ENCODE measurements around the gene REXO1. TPM values are rescaled to one million over a fixed set of nuclear protein-coding genes. Genes with fewer than 3 reads are reported as not detected.
"Not testable (repeated sequence)": the region's sequence is repeated elsewhere in the genome, so short reads cannot be mapped to it uniquely, and the experiment has no call there.

The REXO1 gene
- 19.1 TPM for total RNA-seq

- DNase-seq (ENCODE audit: low read depth in 2 of 3, low spot score in 2 of 3), result peak; percentile 96 to 99 (median 97)
Observed at GRCh38 chr19:1848399-1849131, at the start of gene REXO1. Gene REXO1, minus strand, starts transcription at chr19:1848483. Its CDS starts 125 bp downstream, at chr19:1848358.

DNA sequence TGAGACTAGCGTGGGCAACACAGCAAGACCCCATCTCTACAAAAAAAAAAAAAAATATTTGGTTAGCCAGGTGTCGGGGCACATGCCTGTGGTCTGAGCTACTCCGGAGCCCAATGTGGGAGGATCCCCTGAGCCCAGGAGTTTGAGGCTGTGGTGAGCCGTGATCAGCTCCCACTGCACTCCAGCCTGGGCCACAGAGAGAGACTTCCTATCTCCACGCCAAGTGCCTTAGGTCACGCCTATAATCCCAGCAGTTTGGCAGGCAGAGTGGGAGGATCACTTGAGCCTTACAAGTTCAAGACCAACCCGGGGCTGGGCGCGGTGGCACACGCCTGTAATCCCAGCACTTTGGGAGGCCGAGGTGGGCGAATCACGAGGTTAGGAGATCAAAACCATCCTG is 48.2 kb upstream of the REXO1 start:
- no peak for DNase-seq (ENCODE audit: low read depth in 2 of 3, low spot score in 2 of 3)

- no peak for DNase-seq (ENCODE audit: low read depth in 2 of 3, low spot score in 2 of 3)
Observed at GRCh38 chr19:1893791-1894190, 45.5 kb upstream of the REXO1 start.

DNA sequence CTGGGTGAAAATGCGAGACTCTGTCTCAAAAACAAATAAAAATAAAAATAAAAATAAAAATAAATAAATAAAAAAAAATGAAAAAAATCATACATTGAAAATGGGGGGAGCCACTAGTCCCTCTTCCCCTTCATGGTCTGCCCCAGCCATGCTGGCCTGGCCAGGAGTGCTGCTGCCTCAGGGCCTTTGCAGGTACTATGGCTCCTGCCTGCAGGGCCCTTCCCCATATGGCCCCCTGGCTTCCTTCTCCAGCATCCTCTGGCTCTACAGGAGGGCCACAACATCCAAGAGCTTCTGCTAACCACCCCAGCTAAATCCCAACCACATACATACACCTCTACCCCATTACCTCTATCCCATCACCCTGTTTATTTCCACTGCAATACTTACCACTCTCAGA is 41.6 kb upstream of the REXO1 start:
- DNase-seq (ENCODE audit: low read depth in 2 of 3, low spot score in 2 of 3), result no peak

GRCh38 chr19:1888385-1888784 is 40.1 kb upstream of the REXO1 start:
- DNase-seq (ENCODE audit: low read depth in 2 of 3, low spot score in 2 of 3), result no peak

DNA sequence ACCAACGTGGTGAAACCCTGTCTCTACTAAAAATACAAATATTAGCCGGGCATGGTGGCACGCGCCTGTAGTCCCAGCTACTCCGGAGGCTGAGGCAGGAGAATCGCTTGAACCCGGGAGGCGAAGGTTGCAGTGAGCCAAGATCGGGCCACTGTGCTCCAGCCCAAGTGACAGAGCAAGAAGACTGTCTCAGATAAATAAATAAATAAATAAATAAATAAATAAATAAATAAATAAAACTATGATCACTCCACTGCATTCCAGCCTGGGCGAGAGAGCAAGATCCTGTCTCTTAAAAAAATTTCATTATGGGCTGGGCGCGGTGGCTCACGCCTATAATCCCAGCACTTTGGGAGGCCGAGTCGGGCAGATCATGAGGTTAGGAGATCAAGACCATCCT is 38.1 kb upstream of the REXO1 start:
- DNase-seq (ENCODE audit: low read depth in 2 of 3, low spot score in 2 of 3), result not testable (repeated sequence)

DNA sequence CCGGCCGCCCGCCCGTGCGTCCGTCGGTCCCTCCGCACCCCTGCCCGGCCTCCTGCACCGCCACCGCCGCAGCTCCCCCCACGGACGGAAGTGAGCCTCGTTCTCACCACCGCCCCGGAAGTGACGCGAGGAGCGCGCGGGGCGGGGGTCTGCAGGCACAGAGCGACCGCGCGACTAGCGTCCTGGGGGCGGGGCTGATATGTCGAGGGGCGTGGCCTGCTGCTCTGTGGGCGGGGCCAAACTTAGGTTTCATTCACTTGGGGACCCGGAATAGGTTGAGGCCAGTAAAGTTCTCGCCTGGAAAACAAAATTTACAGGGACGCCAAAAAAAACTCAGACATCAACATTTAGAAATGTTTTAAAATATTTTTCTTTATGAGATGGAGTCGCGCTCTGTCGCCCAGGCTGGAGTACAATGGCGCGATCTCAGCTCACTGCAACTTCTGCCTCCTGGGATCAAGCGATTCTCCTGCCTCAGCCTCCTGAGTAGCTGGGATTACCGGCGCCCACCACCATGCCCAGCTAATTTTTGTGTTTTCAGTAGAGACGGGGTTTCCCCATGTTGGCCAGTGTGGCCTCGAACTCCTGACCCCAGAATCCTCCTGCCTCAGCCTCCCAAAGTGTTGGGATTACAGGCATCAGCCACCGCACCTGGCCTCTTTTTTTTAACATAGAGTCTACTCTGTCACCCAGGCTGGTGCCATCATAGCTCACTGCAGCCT is 37.3 kb upstream of the REXO1 start, which contains the start of gene ABHD17A:
Gene ABHD17A, minus strand, starts transcription at position 99 of the 722 bp plus-strand sequence. CDS start 3,930 bp downstream, outside the sequence.
- peak; percentile 91 to 95 (median 94) for DNase-seq (ENCODE audit: low read depth in 2 of 3, low spot score in 2 of 3)

- DNase-seq (ENCODE audit: low read depth in 2 of 3, low spot score in 2 of 3), result no peak
Observed at GRCh38 chr19:1884719-1885334, 36.5 kb upstream of the REXO1 start.

GRCh38 chr19:1884291-1884718 is 36.0 kb upstream of the REXO1 start:
- DNase-seq (ENCODE audit: low read depth in 2 of 3, low spot score in 2 of 3), result no peak

DNA sequence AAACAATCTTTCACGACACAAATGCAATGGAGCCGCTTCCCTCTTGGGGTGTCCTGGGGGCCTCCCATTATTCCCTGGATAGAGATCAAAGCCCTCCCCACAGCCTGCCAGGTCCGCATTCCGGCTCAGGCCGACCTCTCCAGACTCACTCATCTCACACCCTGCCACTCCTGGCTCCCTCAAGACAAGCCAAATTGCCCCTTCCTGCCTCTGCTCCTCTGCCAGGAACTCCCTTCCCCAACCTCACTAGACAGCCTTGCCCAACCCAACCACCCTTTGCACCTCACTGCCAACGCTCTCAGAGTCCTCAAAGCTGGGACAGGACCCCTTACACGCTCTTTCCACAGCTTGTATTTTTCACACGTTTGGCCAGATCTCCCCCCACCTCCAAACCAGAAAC is 35.5 kb upstream of the REXO1 start:
- DNase-seq (ENCODE audit: low read depth in 2 of 3, low spot score in 2 of 3), result no peak

GRCh38 chr19:1882786-1883692 is 34.8 kb upstream of the REXO1 start:
- no peak for DNase-seq (ENCODE audit: low read depth in 2 of 3, low spot score in 2 of 3)

DNA sequence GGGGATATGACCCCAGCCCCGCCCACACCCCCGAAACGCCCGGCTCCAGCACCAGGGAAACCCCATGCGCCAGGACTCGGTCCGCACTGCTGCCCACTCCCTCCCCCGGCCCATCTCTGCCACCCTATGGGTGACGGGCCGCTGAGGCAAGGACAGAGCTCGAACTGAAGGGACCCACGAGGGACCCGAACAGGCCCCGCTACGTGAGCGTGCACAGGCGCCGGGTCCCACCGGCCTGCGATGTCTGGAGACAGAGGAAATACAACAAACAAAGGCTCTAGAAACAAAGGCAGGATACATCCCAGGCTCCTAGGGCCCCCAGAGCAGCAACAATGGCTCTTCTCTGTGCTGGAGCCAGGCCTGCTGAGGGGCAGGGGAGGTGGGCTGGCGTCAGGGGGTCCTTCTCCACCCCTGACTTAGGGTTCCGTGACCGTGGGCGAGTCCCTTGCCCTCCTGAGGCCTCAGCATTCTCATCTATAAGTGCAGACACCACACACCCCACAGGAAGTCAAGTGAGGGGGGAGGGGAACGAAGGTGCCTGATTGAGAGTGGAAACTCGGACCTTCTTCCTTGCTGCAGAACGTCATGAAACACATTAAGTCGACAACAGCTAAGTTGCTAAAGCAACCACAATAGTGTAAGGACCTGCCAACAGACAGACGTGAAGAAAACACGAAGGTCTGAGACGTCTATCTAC is 34.0 kb upstream of the REXO1 start:
- DNase-seq (ENCODE audit: low read depth in 2 of 3, low spot score in 2 of 3), result peak in 1 of 3 donors; percentile 64

DNA sequence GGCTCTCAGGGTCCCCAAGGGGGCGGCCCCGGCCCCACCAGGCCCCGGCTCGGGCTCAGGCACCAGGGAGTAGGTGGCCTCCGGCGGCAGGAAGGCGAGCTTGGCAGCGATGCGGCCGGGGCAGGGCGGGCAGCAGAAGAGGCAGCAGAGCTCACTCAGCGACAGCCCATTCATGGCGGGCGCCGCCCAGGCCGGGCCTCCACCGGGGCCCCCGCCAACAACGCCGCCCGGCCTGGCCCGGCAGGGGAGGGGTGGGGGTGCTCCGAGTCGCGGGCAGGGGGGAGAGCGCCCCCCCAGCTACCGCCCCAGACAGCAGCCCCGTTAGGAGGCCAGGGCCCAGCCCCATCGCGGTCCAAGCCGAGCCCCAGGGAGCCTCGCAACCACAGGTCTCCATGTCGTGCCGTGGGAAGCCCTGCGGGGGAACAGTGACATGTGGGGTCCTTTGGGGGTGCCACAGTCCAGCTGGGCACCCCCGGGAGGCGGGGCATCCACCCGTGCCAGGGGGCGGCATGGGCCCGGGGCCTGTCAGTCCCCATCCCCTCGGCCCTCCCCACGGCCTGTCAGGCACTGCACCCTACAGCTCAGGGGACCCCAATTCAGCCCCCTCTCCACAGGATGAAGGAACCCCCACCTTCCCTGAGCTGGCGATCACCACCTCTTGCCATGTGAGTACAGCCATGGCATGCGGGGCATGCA is 33.3 kb upstream of the REXO1 start:
- not testable (repeated sequence) for DNase-seq (ENCODE audit: low read depth in 2 of 3, low spot score in 2 of 3)

DNA sequence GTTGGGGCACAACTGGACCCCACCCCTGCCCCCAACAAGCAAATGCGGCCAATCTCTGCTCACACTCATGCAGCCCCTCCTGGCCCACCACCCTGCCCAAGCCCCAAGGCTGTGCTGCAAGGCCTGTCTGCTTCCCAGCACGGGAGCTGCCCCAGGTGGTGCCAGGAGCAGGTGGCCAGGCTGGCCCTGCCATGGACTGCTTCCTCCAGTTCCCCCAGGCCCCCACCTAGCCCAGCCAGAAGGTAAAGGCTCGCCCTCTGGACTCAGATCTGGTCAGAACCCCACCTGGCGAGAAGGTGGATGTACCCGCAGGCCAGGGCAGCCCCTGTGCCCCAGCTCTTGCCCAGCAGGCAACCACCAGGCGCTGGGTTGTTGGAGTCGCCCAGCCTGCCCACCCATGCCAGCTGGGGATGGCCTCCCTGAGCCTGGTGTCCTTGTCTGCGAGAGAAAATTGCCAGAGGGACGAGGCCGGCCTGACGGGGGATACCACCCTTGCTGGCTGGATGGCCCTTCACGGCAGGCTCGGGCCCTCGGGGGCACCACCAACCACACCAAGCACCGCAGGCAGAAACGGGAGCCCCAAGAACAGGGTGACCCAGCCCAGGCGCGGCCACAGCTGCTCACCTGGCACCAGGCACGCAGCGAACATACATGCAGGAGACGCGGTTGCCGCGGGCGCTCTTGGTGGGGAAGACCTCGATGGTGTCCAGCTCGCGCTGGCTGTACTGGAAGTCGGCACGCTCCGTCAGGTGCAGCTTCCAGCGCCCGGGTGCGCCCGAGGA is 32.5 kb upstream of the REXO1 start:
- DNase-seq (ENCODE audit: low read depth in 2 of 3, low spot score in 2 of 3), result no peak

- not testable (repeated sequence) for DNase-seq (ENCODE audit: low read depth in 2 of 3, low spot score in 2 of 3)
Observed at GRCh38 chr19:1879982-1880381, 31.7 kb upstream of the REXO1 start.

- not testable (repeated sequence) for DNase-seq (ENCODE audit: low read depth in 2 of 3, low spot score in 2 of 3)
Observed at GRCh38 chr19:1878583-1878982, 30.3 kb upstream of the REXO1 start.

DNA sequence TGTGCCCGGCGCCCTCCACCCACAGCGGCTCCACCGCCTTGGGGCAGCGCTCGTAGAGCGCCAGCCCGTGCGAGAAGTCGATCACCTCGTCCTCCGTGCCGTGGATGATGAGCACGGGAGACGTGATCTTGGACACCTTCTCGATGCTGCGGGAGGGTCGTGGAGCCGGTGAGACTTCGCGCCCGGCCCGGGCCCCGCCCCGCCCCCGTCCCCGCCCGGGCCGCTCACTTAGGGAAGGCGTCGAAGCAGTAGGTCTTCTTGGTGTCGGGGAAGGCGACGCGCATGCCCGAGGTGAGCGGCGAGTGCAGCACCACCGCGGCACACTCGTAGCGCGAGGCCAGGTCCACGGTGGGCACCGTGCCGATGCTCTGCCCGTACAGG is 29.0 kb upstream of the REXO1 start:
- DNase-seq (ENCODE audit: low read depth in 2 of 3, low spot score in 2 of 3), result not testable (repeated sequence)

- not testable (repeated sequence) for DNase-seq (ENCODE audit: low read depth in 2 of 3, low spot score in 2 of 3)
Observed at GRCh38 chr19:1876496-1877279, 28.4 kb upstream of the REXO1 start.
